Retina (tissue), 1 donor: Measurements from ENCODE around the gene VPS26C.
"Not testable (repeated sequence)": the region's sequence is repeated elsewhere in the genome, so short reads cannot be mapped to it uniquely, and the experiment has no call there.

Source experiments
- DNase-seq: peaks from one replicate; pipeline ENCODE4 v3.0.0-alpha.2; 2016

The VPS26C gene

DNA sequence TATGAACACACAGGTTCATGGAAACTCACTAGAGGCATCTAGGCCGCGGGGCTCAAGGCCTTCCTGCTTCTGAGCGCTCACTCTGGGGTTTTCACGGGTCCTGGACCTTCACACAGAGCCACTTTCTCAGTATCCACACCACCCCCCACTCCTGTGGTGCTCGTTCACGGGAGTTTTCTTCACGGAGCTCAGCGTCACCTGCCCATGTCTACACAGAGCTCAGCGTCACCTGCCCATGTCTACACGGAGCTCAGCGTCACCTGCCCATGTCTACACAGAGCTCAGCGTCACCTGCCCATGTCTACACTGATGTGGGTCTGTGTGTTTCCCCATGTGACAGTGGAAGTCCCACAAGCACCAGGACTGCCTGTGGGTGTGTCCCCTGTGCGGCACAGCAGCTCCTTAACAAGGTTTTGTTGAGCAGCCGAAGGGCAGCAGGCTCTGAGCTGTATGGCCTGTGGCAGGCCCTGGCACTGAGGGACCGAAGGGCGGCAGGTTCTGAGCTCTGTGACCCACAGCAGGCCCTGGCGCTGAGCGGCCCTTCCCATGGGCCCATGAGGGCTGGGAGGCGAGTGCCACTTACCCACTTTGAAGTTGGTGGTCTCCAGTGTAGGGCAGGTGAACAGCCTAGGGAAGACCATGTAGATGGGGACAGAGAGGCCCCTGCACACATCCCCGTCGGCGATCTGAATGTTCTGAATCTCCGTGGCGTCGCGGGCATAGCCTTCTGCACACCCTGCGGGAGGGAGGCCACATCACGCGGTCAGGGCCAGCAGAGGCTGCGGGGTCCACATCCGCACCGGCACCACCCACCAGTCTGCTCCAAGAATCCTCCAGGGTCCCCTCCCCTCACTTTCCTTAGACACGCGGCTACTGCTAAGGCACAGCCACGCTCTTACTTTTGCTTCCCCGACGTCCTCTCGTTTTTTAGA is 39.8 kb downstream of the VPS26C start:
- no peak for DNase-seq

DNA sequence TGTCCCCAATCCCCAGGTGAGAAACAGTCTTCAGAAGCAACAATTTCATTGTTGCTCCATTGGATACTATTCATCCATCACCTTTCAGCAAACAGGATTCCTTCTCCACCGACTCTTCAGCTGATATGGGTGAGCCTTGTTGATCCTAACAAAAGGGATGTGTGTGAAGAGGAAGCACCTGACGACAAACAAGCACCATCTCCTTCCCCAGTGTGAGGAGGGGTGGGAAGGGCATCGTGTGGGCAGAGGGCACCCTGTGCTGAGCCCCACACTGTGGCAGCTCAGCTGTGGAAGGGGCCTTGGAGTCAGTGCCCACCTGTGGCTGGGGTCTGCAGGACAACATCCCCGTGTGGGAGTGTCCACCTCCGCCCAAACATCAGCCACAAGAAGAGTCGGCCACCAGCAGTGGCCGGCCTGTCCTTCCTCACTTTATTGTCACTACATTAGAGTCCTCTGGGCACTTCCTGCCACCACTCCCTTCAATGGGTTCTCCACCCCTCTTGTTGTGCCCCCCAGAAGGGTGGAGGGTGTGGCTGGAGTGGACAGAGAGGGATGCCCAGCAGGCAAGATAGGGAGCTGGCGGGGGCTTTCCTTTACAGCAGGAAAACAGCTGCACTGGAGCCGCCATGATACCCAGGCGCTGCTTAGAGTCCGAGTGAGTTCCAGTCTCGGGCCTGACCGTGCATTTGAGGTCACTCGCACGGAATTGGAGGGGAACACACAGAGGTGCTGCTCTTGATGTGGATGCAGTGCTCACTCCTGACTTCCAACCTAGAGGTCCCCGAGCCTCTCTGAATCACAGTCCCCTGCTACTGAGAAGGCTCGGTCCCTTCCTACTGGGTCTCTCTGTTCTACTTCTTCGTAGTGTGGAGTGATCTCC is 40.9 kb downstream of the VPS26C start:
- DNase-seq: no peak

DNA sequence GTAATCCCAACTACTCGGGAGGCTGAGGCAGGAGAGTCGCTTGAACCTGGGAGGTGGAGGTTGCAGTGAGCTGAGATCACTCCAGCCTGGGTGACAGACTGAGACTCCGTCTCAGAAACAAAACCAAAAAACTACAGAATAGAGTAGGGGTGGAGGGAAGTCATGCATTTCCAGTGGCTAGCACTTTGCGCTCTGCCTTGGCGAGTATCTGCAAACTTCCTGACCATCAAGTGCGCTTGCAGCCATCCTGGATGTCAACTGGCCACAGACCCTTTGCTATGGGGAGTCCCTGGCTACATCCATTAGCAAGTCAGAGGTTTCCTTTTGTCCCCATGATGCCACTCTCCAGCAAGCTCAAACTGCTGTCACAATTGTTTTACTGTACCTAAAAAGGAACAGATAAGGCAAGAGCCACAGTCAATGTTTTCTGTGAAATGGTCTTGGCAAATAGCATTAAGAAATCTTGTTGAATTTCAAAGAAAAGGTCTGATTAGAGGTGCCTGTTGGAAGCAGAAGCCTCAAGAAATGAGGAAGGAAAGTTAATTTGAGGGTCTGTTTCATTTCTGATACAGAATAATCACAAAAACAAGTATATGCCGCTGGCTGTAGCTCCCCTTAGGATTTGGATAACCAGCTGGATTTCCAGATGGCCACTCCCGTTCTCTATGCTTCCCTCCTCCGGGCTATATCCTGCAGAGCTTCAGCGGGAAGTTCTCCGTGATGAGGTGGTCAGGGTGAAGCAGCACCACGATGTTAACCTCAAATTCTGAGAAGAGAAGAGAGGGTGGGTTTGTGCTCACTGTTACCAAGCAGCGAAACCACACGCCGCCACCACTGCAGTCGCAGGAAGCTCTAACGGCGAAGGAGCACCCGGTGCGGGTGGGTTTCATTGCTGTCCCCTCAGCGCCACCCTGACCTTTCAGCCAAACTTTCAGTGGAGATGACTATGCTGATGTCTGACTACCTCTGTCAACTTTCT is 42.0 kb downstream of the VPS26C start:
- DNase-seq: no peak

DNA sequence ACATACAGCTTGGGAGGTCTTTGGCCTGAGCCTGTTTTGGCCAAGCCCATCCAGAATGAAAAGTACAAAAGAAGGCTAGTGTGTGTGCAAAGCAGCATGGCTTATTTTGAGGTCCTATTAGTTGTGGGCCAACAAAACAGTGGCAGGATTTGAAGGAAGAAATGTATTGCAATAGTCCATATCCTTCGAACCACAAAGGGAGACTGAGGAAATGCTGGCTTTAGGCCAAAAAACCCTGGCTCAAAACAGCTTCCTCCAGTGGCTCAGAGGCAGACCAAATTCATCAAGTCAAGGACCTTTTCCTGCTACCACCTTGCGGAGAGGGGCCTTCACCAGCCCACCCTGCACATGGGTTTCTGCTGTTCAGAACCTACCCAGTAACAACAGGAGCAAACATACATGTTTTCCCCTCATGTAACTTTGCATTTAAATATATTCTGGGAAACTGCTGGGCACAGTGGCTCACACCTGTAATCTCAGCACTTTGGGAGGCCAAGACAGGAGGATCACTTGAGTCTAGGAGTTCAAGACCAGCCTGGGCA is 43.3 kb downstream of the VPS26C start:
- DNase-seq: no peak

DNA sequence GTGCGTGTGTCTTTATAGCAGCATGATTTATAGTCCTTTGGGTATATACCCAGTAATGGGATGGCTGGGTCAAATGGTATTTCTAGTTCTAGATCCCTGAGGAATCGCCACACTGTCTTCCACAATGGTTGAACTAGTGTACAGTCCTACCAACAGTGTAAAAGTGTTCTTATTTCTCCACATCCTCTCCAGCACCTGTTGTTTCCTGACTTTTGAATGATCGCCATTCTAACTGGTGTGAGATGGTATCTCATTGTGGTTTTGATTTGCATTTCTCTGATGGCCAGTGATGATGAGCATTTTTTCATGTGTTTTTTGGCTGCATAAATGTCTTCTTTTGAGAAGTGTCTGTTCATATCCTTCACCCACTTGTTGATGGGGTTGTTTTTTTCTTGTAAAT is 44.9 kb downstream of the VPS26C start:
- DNase-seq: not testable (repeated sequence)

DNA sequence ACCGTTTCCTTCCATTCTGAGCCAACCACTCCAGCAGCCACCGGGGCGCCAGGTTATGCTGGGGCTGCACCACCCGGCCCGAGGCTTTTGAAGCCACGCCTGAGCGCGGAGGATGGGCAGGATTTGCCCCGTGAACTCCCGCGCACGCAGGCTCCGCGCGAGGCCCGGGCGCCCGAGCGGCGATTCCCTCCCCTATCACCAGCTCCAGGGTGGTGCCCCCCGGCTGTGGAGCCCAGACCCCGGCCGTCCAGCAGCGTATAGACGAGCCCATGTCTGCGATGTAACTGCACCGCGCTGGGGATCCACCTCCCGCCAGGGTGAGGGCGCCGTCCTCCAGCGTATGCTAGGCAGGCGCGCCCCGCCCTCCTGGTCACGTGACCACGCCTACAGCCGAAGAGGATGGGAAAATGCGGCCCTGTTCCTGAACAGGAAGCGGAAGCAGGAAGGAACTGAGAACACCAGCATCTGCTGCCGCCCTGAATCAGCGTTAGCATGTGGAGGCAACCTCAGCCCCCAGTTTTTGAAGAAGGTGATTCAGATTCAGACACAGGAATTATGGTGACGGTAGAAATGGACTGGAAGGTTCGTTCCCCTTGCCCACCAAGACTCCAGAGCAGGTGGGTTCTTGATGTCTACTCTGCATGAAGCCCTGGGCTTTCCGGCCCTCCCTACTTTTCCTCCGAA is 46.0 kb downstream of the VPS26C start:
- DNase-seq: peak; percentile 96

DNA sequence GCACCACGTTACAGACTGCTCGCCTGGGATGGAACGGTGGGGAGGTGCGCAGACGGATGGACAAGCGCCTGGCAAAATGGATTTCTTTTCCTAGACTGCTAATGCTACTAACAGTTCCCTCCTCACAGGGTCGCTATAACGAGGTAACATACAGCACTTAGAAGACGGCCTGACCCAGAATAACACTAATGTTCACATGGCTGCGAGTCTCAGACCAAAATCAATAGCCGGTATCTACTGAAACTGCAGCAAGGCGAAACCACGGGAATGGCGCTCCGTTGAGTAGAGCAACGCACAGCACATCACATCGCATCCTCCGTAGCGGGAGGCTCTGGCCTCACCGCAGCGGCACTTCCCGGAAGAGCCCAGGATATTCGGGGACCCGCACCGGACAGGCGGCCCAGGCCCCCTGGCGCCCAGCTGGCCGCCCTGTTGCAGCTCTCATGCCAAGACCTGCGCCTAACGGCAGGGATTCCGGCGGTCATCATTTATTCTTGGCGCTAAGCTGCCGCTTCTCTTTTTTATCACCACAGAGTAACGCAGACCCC is 46.6 kb downstream of the VPS26C start:
- no peak for DNase-seq

DNA sequence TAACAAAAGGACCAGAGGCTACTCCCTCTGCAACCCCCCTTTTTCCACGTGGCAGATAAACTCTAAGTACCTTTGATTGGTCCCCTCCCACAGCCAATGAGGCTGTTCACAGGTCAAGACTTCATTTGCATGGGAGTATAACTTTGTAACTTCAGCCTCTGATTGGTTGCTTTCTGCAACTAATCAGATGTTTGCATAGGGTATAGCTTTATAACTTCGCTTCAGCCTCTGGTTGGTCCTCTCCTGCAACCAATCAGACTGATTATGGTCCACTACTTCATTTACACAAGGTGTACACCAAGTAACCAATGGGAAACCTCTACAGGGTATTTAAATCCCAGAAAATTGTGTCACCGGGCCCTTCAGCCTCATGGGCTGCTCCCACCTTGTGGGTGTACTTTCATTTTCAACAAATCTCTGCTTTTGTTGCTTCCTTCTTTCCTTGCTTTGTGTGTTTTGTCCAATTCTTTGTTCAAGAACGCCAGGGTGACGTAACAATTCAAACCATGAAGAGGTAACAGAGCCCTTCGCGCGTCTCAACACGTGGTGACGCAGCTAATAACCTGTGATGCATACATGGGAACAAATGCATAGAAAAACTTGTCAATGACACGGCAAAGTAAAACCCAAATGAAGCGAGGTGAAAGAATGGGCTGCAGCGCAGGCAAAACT is 47.2 kb downstream of the VPS26C start:
- peak; percentile 20 for DNase-seq

DNA sequence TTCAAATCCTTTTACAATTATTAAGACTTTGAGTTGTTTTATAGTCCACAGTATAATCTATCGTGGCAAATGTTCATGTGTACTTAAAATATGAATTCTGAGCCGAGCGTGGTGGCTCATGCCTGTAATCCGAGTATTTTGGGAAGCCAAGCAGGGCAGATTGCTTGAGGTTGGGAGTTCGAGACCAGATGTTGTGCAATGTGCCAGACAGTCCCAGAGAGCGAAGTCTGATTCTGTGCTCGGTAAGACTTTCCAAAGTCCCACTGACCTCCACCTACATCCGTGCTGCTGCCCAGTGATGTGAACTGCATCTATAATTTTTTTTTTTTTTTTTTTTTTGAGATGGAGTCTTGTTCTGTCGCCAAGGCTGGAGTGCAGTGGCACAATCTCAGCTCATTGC is 52.2 kb downstream of the VPS26C start:
- DNase-seq: no peak

DNA sequence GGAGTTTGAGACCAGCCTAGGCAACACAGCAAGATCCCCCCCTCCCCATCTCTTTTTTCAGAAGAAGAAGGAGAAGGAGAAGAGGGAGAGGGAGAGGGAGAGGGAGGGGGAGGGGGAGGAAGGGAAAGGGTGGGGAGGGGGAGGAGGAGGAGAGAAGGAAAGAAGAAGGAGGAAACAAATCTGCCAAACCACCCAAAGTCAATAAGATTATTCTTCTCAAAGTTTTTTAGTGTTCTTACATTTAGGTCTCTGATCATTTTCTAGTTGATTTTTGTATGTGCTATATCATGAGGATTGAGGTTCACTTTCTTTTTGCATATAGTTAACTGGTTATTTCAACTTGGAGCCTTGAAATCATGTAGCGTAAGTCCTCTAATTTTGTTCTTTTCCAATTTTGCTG is 56.3 kb downstream of the VPS26C start:
- DNase-seq: no peak

DNA sequence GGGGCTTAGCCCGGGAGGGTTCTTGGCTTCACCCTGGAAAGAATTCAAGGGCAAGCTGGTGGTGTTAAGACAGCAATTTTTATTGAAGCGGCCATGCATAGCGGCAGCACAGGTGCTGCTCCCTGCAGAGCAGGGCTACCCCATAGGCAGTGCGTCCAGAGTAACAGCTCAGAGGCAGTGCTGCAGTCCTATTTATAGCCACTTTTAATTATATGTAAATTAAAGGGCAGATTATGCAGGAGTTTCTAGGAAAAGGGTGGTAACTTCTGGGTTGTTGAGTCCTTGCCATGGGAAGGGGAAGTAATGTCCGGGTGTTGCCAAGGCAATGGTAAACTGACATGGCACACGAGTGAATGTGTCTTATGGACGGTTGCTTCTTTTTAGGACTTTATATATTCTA is 57.0 kb downstream of the VPS26C start:
- no peak for DNase-seq

DNA sequence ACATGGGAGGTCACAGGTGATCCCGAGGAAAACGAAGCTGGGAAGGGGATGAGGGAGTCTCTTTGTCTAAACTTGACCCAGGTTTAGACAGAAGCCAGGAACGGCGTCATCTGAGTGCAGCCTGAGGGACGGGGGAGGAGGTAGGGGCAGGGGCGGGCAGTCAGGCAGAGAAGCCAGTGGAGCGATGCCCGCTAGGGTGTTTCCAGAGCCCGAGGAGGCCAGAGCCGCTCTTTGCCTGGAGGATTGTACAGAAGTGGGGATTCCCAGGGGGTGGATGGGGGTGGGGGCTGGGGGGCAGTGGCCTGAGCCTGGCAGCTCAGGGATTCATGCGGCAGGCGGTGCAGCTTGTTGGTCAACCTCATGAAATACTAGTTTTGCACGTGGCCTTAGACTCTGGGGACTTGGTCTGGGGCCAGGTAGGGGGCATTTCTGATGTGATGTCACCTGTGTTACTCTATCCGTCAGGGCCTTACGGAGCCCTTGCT is 58.4 kb downstream of the VPS26C start:
- DNase-seq: no peak

DNA sequence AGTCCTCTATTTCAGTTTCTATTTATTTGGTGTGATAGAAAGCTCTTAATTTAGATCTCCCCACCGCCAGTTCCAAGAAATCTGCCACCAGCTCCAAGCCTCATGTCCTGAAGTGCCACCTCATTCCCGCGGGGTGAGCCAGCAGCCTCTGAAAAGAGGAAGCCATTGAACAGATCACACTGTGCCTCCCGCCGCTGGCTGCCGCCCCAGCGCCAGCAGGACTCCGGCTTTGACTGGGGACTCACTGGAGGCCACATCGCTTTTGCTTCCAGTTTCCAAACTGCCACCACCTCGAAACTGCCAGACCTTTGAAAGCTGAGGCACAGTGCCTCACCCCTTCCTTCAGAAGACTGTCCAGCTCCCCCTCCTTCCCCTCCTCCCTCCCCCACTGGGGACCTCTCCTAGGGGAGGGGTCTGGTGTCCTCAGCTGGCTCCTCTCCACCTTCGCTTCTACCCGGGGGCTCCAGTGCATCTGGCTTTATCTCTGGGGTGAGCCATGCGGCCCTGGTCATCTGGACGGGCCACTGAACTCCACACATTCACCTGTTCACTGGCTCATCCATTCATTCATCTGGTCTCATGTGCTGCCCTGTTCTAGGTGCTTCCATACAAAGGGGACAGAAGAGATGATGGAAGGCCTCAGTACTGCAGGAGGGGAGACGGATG is 58.9 kb downstream of the VPS26C start:
- DNase-seq: peak; percentile 44

DNA sequence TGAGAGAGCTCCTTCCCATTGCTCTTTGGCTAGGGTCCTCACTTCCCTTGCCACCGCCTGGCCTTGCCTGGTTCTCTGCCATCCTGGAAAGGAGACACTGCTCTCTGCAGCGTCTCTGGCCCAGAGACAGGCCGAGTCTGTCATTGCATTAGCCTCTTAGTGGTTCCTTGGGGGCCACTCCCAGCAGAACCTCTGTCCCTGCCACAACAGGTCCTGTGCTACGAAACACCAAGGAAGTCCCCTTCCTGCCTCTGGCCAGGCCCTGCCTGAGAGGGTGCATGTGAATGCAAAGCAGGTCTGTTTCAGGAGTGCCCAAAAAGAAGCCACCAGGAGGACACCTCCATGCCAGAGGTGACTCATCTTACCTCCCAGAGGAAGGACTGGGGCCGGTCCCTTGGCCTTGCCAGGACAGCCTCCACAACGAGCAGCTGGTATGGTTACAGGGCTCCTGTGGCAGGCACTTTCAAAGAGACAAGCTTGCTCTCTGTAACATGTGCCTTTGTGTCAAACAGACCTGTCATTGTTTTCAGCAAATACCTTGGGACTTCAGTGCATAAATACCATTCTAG is 59.6 kb downstream of the VPS26C start:
- peak; percentile 19 for DNase-seq

DNA sequence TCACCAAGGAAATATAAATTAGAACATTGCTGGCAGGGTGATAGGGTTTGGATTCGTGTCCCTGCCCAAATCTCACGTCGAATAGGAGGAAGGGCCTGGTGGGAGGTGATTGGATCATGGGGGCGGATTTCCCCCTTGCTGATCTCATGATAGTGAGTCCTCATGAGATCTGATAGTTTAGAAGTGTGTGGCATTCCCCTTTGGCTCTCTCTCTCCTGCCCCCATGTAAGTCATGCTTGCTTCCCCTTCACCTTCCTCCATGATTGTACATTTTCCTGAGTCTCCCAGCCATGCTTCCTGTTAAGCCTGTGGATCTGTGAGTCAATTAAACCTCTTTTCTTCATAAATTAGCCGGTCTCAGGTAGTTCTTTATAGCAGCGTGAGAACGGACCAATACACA is 60.6 kb downstream of the VPS26C start:
- DNase-seq: no peak

DNA sequence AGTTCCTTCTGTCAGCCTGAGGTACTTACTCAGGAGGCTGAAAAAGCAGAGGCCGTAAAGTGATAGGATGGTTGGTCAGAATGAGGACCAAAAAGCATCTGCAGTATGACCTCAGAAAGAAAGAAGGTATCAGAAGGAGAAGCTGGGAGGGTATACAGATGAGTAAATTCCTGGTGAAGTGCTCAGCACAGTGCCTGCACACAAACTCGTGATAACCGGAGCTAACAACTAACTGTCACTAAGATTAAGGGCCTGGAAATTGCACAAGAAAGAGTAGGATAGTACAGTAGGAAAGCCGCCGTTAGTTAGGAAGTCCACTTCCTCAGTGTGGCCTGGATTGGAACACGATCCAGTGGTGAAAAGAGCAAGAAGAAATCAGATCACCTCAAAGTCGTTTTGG is 62.6 kb downstream of the VPS26C start:
- DNase-seq: no peak

DNA sequence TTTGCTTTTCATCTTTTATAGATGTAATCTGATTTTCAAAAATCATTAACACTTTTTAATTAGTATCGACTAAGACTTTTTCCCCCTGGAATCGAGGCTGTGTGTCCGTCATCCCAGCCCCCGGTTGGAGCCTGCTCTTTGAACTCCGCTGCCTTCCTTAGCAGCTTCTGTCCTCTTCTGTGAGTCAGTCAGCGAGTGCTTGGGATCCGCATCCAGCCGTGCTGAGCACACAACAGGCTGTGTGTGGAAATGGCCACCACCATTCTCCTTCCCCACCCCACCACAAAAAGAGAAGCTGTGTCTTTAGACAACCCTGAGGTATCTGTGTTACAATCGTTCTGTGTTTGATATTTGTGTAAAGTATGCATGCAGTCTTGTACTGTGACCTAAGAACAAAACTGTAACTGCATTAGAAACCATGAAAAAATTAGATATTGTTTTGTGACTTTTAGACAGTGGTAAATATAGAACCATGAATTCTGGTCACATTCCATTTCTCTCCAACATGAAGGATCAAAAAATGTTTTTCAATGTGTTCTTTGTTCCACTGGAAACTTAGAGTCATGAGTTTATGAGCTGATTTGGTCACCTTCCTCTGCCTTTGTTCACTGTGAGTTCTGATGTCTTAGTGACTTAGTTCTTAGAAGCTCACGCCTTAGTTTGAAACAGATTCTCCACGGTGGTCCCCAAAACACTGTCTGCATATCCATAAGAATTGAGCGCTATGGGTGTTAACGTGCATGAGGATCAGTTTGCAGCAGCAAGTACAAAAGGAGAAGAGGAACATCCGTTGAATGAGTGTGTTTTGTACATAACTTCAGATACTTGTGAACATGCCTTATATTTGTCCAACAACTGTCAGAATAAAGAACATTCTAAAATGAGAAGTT is 64.7 kb downstream of the VPS26C start:
- no peak for DNase-seq

DNA sequence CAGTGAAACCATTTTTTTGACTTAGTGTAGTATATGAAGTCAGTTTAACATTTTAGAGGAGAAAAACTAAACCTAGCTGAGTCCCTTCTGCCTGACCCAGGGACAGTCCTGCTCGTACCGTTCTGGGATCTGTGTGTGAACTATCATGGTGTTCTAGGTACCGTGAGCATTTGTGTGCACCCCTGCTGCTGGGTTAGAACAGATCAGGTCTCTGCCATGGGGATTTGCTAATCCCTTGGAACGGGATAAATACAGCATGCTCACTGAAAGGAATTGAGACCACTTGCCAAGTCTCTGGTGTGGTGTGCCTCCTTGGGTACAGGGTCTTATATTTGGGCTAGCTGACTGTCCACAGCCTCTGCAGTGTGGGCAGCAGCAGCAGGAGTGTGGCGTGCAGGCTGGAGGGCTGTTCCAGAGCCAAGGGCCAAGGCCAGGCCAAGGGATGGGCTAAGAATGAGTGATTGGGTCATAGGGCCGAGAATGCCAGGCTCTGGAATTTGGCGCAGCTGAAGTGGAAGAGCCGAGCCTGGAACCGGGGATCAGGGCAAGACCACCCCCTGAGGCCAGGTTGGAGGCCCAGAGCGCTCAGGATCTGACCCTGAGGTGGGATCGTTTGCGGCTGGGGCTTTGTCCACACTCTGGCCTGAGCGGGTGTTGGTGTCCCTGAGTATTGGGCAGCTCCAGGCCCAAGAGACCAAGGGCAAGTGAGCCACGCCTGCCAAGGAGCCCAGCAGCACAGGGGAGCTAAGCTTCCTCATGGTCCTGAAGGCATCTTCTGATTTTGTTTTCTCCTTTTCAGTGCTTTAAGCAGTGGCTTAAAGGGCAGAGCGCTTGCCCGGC is 66.3 kb downstream of the VPS26C start:
- no peak for DNase-seq
